HEK293 (cell line): ENCODE results near the gene FGFR3.
A peak's percentile ranks its signal among the peaks of the same experiment; 100 is the strongest.

Experiments
- CTCF ChIA-PET: fragments of 350-600 bp; formaldehyde crosslinking; extraction: SDS; loops from one replicate; lab custom pipeline; 2021; ENCODE audit warnings: antibody characterized with exemption; lab: Yijun Ruan, JAX
- POLR2A ChIA-PET: fragments of 300-600 bp; formaldehyde crosslinking; extraction: SDS; loops from one replicate; lab custom pipeline; 2020; ENCODE audit warnings: antibody characterized with exemption, inconsistent platforms; lab: Yijun Ruan, JAX
- H3K27ac ChIP-seq: fragments of 200-500 bp; sonication (Bioruptor generic); 2 replicates; pipeline ENCODE4 v1.5.1; 2014; ENCODE audit warnings: low read depth, low read length, control low read depth, inconsistent platforms; ENCODE audit errors: extremely low read depth
- H3K36me3 ChIP-seq, 2 experiments: fragments of 200-500 bp in 1 of 2; sonication (Bioruptor generic) in 1 of 2; 1 replicate in 1 of 2; 2 replicates in 1 of 2; pipeline ENCODE4 v1.5.1; 2014 to 2017; ENCODE audit warnings: inconsistent platforms in 2 of 2, low read length in 2 of 2; ENCODE audit not compliant: control insufficient read depth in 2 of 2, insufficient read depth in 1 of 2
- H3K4me1 ChIP-seq: fragments of 200-500 bp; sonication (Bioruptor generic); 2 replicates; pipeline ENCODE4 v1.5.1; 2014; ENCODE audit warnings: mild to moderate bottlenecking, low read length, inconsistent platforms; ENCODE audit not compliant: control insufficient read depth, insufficient read depth
- H3K4me3 ChIP-seq: 2 replicates; pipeline ENCODE4 v1.5.1; 2011; ENCODE audit warnings: low read depth, mild to moderate bottlenecking, control low read depth, low read length, moderate library complexity
- H3K9me3 ChIP-seq: fragments of 200-500 bp; sonication (Bioruptor generic); 2 replicates; pipeline ENCODE4 v1.5.1; 2014; ENCODE audit warnings: low read depth, low read length, inconsistent platforms; ENCODE audit not compliant: control insufficient read depth, insufficient read depth
- EGR2 ChIP-seq: fragments of 450-650 bp; formaldehyde crosslinking; IDR thresholded peaks from 2 replicates; pipeline ENCODE4 v1.5.1; 2016; ENCODE audit warnings: low read depth, missing biosample characterization, missing genetic modification characterization
- GLIS2 ChIP-seq: fragments of 450-650 bp; formaldehyde crosslinking; IDR thresholded peaks from 2 replicates; pipeline ENCODE4 v1.5.1; 2016; ENCODE audit warnings: missing biosample characterization, missing genetic modification characterization
- IKZF3 ChIP-seq: fragments of 450-650 bp; IDR thresholded peaks from 2 replicates; pipeline ENCODE4 v1.5.0; 2018; ENCODE audit warnings: missing biosample characterization, mild to moderate bottlenecking, missing genetic modification characterization, moderate library complexity
- KLF1 ChIP-seq: fragments of 450-650 bp; formaldehyde crosslinking; IDR thresholded peaks from 2 replicates; pipeline ENCODE4 v1.5.1; 2016; ENCODE audit warnings: missing biosample characterization, missing genetic modification characterization
- OVOL3 ChIP-seq: fragments of 450-650 bp; formaldehyde crosslinking; IDR thresholded peaks from 2 replicates; pipeline ENCODE4 v1.5.1; 2016; ENCODE audit warnings: missing biosample characterization, missing genetic modification characterization
- ZBTB48 ChIP-seq: fragments of 450-650 bp; formaldehyde crosslinking; IDR thresholded peaks from 2 replicates; pipeline ENCODE4 v1.5.1; 2016; ENCODE audit warnings: missing biosample characterization, missing genetic modification characterization
- ZEB2 ChIP-seq: fragments of 450-650 bp; formaldehyde crosslinking; IDR thresholded peaks from 2 replicates; pipeline ENCODE4 v1.5.1; 2016; ENCODE audit warnings: missing biosample characterization, missing genetic modification characterization
- ZFHX2 ChIP-seq: fragments of 450-650 bp; formaldehyde crosslinking; conservative IDR thresholded peaks from 2 replicates; pipeline ENCODE4 v1.5.1; 2016; ENCODE audit warnings: missing biosample characterization, missing genetic modification characterization
- ZNF140 ChIP-seq: fragments of 450-650 bp; formaldehyde crosslinking; IDR thresholded peaks from 2 replicates; pipeline ENCODE4 v1.5.1; 2016; ENCODE audit warnings: missing biosample characterization, missing genetic modification characterization
- ZNF292 ChIP-seq: fragments of 450-650 bp; formaldehyde crosslinking; IDR thresholded peaks from 2 replicates; pipeline ENCODE4 v1.5.1; 2016; ENCODE audit warnings: low read depth, missing biosample characterization, missing genetic modification characterization, borderline replicate concordance
- ZNF391 ChIP-seq: fragments of 450-650 bp; formaldehyde crosslinking; IDR thresholded peaks from 2 replicates; pipeline ENCODE4 v1.5.1; 2016; ENCODE audit warnings: low read depth, missing biosample characterization, missing genetic modification characterization, borderline replicate concordance
- ZNF529 ChIP-seq: fragments of 450-650 bp; formaldehyde crosslinking; IDR thresholded peaks from 2 replicates; pipeline ENCODE4 v1.5.1; 2017; ENCODE audit warnings: missing genetic modification characterization, missing biosample characterization; ENCODE audit not compliant: insufficient replicate concordance
- ZNF600 ChIP-seq: fragments of 450-650 bp; formaldehyde crosslinking; IDR thresholded peaks from 2 replicates; pipeline ENCODE4 v1.5.1; 2016; ENCODE audit warnings: missing biosample characterization, missing genetic modification characterization
- TF ChIP-seq, protein P1 (sequence below): fragments of 450-650 bp; formaldehyde crosslinking; IDR thresholded peaks from 2 replicates; pipeline ENCODE4 v1.5.1; 2016; ENCODE audit warnings: missing biosample characterization, missing genetic modification characterization

FGFR3 gene

GRCh38 chr4:1804638-1805492 lies 11.8 kb downstream of the FGFR3 start:
- TF ChIP-seq OVOL3 (tag by site-specific recombination) (no peak), ZNF600 (peak; percentile 58; the same call in 1 of the 2 replicates), KLF1 (tag by site-specific recombination) (peak; percentile 25; the same call in 1 of the 2 replicates), ZBTB48 (0 out of 2 replicates have a peak, but pooled peaks have one; percentile 27)
- peaks cover 0 to 69% of the 10 kb centered on the region in 2 experiments; a peak in 1 of 3 replicates for H3K36me3 ChIP-seq
- H3K9me3 ChIP-seq: no peaks in the 10 kb centered on the region
- no peak overlapping the region for H3K27ac ChIP-seq
- CTCF ChIA-PET: no interaction called here
- no peaks in the 10 kb centered on the region for H3K4me1 ChIP-seq
- POLR2A ChIA-PET: no interaction called here
- H3K4me3 ChIP-seq: no peak overlapping the region

DNA sequence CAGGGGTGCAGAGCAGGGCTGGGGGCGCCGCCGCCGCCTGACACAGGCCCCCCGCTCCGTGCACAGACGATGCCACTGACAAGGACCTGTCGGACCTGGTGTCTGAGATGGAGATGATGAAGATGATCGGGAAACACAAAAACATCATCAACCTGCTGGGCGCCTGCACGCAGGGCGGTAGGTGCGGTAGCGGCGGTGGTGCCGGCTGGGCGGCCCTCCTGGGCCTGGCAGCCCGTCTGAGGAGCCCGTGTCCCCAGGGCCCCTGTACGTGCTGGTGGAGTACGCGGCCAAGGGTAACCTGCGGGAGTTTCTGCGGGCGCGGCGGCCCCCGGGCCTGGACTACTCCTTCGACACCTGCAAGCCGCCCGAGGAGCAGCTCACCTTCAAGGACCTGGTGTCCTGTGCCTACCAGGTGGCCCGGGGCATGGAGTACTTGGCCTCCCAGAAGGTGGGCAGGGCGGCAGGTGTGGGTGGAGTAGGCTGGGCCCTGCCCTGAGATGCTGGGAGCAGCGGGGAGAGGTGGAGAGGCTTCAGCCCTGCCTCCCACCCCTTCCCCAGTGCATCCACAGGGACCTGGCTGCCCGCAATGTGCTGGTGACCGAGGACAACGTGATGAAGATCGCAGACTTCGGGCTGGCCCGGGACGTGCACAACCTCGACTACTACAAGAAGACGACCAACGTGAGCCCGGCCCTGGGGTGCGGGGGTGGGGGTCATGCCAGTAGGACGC lies 12.6 kb downstream of the FGFR3 start:
- POLR2A ChIA-PET: no interaction called here

DNA sequence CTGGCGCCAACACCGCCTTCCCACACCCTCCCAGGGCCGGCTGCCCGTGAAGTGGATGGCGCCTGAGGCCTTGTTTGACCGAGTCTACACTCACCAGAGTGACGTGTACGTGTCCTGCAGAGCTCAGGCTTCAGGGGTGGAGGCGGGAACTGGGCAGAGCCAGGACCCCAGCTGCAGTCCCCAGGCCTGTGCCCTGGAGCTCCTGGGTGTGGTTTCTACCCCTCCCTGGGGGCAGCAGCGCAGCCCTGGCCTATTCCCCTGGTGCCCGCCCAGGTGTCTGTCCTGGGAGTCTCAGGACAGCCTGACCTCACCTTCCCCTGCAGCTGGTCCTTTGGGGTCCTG lies 13.1 kb downstream of the FGFR3 start:
- Histone ChIP-seq H3K4me3 (no peak overlapping the region), H3K9me3 (no peaks in the 10 kb centered on the region), H3K27ac (no peak overlapping the region), H3K36me3 (peaks cover 0 to 58% of the 10 kb centered on the region in 2 experiments; a peak in 1 of 3 replicates), H3K4me1 (no peaks in the 10 kb centered on the region)
- ChIA-PET CTCF (interaction anchor here (0.6 to 1.0 kb wide), 3 partner anchors 14 to 47 kb away, joined by 3 read pairs; no protein-coding TSS in a partner anchor), POLR2A (no interaction called here)
- TF ChIP-seq ZNF391 (tag by site-specific recombination) (no peak), ZNF292 (tag by site-specific recombination) (no peak), ZNF140 (no peak), GLIS2 (tag by site-specific recombination) (peak; percentile 11; the same call in 1 of the 2 replicates)

More for the DNA sequence above, 12.6 kb downstream of the FGFR3 start:
- Histone ChIP-seq H3K4me3 (no peak overlapping the region), H3K4me1 (no peaks in the 10 kb centered on the region), H3K9me3 (no peaks in the 10 kb centered on the region), H3K27ac (no peak overlapping the region), H3K36me3 (peaks cover 0 to 63% of the 10 kb centered on the region in 2 experiments; a peak in 1 of 3 replicates)
- CTCF ChIA-PET: interaction anchor here (0.6 to 1.0 kb wide), 3 partner anchors 13 to 47 kb away, joined by 3 read pairs; no protein-coding TSS in a partner anchor
- TF ChIP-seq IKZF3 (tag by site-specific recombination): no peak
- TF ChIP-seq KLF1 (tag by site-specific recombination): peak; percentile 22; the same call in 1 of the 2 replicates
- peak; percentile 64 for TF ChIP-seq ZFHX2
- peak; percentile 63 for TF ChIP-seq EGR2 (tag by site-specific recombination)
- no peak for TF ChIP-seq ZNF529 (tag by site-specific recombination)
- TF ChIP-seq, protein P1, sequence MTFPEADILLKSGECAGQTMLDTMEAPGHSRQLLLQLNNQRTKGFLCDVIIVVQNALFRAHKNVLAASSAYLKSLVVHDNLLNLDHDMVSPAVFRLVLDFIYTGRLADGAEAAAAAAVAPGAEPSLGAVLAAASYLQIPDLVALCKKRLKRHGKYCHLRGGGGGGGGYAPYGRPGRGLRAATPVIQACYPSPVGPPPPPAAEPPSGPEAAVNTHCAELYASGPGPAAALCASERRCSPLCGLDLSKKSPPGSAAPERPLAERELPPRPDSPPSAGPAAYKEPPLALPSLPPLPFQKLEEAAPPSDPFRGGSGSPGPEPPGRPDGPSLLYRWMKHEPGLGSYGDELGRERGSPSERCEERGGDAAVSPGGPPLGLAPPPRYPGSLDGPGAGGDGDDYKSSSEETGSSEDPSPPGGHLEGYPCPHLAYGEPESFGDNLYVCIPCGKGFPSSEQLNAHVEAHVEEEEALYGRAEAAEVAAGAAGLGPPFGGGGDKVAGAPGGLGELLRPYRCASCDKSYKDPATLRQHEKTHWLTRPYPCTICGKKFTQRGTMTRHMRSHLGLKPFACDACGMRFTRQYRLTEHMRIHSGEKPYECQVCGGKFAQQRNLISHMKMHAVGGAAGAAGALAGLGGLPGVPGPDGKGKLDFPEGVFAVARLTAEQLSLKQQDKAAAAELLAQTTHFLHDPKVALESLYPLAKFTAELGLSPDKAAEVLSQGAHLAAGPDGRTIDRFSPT (tag by site-specific recombination): 0 out of 2 replicates have a peak, but pooled peaks have one; percentile 48
- no peak for TF ChIP-seq ZEB2
- TF ChIP-seq, all 188 proteins: peak for 4
